DOHH2 (cell line): ENCODE measurements around the gene TMEM235.
A peak's percentile ranks its signal among the peaks of the same experiment; 100 is the strongest.

Experiments used
- H3F3A ChIP-seq: fragments of 200-600 bp; sonication (generic), shearing (Covaris generic); 2 replicates; pipeline ENCODE4 v1.6.0; 2016; ENCODE audit warnings: antibody characterized with exemption, mild to moderate bottlenecking; ENCODE audit not compliant: control insufficient read depth, insufficient read depth
- H3K27ac ChIP-seq: fragments of 200-600 bp; sonication (generic); 2 replicates; pipeline ENCODE4 v1.5.1; 2014; ENCODE audit warnings: low read depth, mild to moderate bottlenecking, low read length, moderate library complexity
- H3K27me3 ChIP-seq: fragments of 200-600 bp; sonication (generic); 2 replicates; pipeline ENCODE4 v1.6.1; 2014; ENCODE audit warnings: mild to moderate bottlenecking, low read length, mixed read lengths; ENCODE audit not compliant: control insufficient read depth
- H3K36me3 ChIP-seq: fragments of 200-600 bp; sonication (generic); 2 replicates; pipeline ENCODE4 v1.6.1; 2014; ENCODE audit warnings: mild to moderate bottlenecking, low read length, moderate library complexity, mixed read lengths; ENCODE audit not compliant: control insufficient read depth
- H3K4me1 ChIP-seq: fragments of 200-600 bp; sonication (generic); 2 replicates; pipeline ENCODE4 v1.6.1; 2014; ENCODE audit warnings: mild to moderate bottlenecking, low read length, mixed read lengths; ENCODE audit not compliant: control insufficient read depth
- H3K4me2 ChIP-seq: fragments of 200-600 bp; sonication (generic); 2 replicates; pipeline ENCODE4 v1.6.0; 2014; ENCODE audit warnings: mild to moderate bottlenecking, low read length, moderate library complexity
- H3K4me3 ChIP-seq: fragments of 200-600 bp; sonication (generic); 2 replicates; pipeline ENCODE4 v1.5.1; 2014; ENCODE audit warnings: mild to moderate bottlenecking, low read length, mixed read lengths
- H3K79me2 ChIP-seq: fragments of 200-600 bp; sonication (generic); 2 replicates; pipeline ENCODE4 v1.6.1; 2014; ENCODE audit warnings: mild to moderate bottlenecking, low read length, mixed read lengths; ENCODE audit not compliant: control insufficient read depth
- H3K9me2 ChIP-seq: fragments of 200-600 bp; sonication (generic); replicated peaks from 2 replicates; pipeline ENCODE4 v1.6.1; 2014; ENCODE audit warnings: mild to moderate bottlenecking, low read length, mixed read lengths; ENCODE audit not compliant: control insufficient read depth
- H3K9me3 ChIP-seq: fragments of 200-600 bp; sonication (generic); 2 replicates; pipeline ENCODE4 v1.6.1; 2014; ENCODE audit warnings: antibody characterized with exemption, low read length, mixed read lengths; ENCODE audit not compliant: control insufficient read depth, insufficient read depth
- H4K20me1 ChIP-seq: fragments of 200-600 bp; sonication (generic); 2 replicates; pipeline ENCODE4 v1.6.0; 2014; ENCODE audit warnings: low read depth, mild to moderate bottlenecking, antibody characterized with exemption, low read length, moderate library complexity; ENCODE audit not compliant: control insufficient read depth, insufficient read depth
- CTCF ChIP-seq: fragments of 200-600 bp; sonication (generic); IDR thresholded peaks from one replicate; pipeline ENCODE4 v1.5.1; 2014; ENCODE audit warnings: antibody characterized with exemption, mild to moderate bottlenecking, low read depth, low read length; ENCODE audit not compliant: poor library complexity, severe bottlenecking
- EZH2phosphoT487 ChIP-seq: fragments of 200-600 bp; sonication (generic); IDR thresholded peaks from 2 replicates; pipeline ENCODE4 v1.6.1; 2017; ENCODE audit warnings: borderline replicate concordance, mild to moderate bottlenecking, antibody characterized with exemption, low read length, moderate library complexity, mixed read lengths

The TMEM235 gene

GRCh38 chr17:78256707-78257591, 25.5 kb downstream of the TMEM235 start:
- no peak overlapping the region for H3K4me3 ChIP-seq
- H3K9me2 ChIP-seq = no peaks in the 10 kb centered on the region
- peaks cover 57% of the 10 kb centered on the region for H3K4me1 ChIP-seq
- H3K36me3 ChIP-seq = no peaks in the 10 kb centered on the region
- H3K79me2 ChIP-seq = no peaks in the 10 kb centered on the region
- H4K20me1 ChIP-seq = no peaks in the 10 kb centered on the region
- peaks cover 2% of the 10 kb centered on the region; the same call in 1 of the 2 replicates for H3K27me3 ChIP-seq
- no peak for TF ChIP-seq CTCF
- TF ChIP-seq EZH2phosphoT487 = no peak
- no peak overlapping the region for H3K4me2 ChIP-seq
- peaks cover 10% of the 10 kb centered on the region for H3F3A ChIP-seq
- H3K27ac ChIP-seq = no peak overlapping the region
- no peaks in the 10 kb centered on the region for H3K9me3 ChIP-seq

GRCh38 chr17:78257810-78258322, 26.4 kb downstream of the TMEM235 start:
- no peaks in the 10 kb centered on the region for H4K20me1 ChIP-seq
- peak overlapping the region; percentile 59 for H3K4me2 ChIP-seq
- no peak overlapping the region for H3K27ac ChIP-seq
- H3K36me3 ChIP-seq = no peaks in the 10 kb centered on the region
- H3K9me2 ChIP-seq = no peaks in the 10 kb centered on the region
- TF ChIP-seq EZH2phosphoT487 (no peak), CTCF (no peak)
- H3K27me3 ChIP-seq = peaks cover 2% of the 10 kb centered on the region
- peaks cover 5% of the 10 kb centered on the region for H3F3A ChIP-seq
- H3K9me3 ChIP-seq = no peaks in the 10 kb centered on the region
- 0 out of 2 replicates have a peak overlapping the region, but pooled peaks have one; percentile 32 for H3K4me3 ChIP-seq
- peaks cover 55% of the 10 kb centered on the region for H3K4me1 ChIP-seq
- H3K79me2 ChIP-seq = no peaks in the 10 kb centered on the region

GRCh38 chr17:78258323-78259191, 27.1 kb downstream of the TMEM235 start:
- Histone ChIP-seq H3K4me3 (0 out of 2 replicates have a peak overlapping the region, but pooled peaks have one; percentile 32), H3K79me2 (no peaks in the 10 kb centered on the region), H3F3A (no peaks in the 10 kb centered on the region; the same call in 1 of the 2 replicates), H3K9me2 (no peaks in the 10 kb centered on the region), H3K4me1 (peaks cover 55% of the 10 kb centered on the region), H3K4me2 (peak overlapping the region; percentile 59), H3K36me3 (no peaks in the 10 kb centered on the region), H3K27ac (no peak overlapping the region), H3K9me3 (no peaks in the 10 kb centered on the region), H4K20me1 (no peaks in the 10 kb centered on the region), H3K27me3 (peaks cover 7% of the 10 kb centered on the region)
- TF ChIP-seq CTCF = no peak
- TF ChIP-seq EZH2phosphoT487 = no peak
